ENCODE measurements around the gene PIH1D1.
"Not testable (repeated sequence)": the region's sequence is repeated elsewhere in the genome, so short reads cannot be mapped to it uniquely, and the experiment has no call there.

PIH1D1 gene

DNA sequence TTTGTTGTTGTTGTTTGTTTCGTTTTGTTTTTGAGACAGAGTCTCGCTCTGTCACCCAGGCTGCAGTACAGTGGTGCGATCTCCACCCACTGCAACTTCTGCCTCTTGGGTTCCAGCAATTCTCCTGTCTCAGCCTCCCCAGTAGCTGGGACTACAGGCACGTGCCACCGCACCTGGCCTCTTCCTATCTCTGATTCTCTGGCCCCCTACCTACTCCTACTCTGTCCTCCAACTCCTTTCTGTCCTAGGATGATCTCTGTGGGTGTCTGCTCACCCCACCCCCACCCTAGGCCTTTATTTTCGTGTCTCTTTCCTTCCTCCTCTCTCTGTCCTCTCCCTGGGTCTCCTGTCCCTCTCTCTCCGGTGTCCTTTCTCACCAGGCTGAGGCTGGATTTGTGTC, 1.2 kb downstream of the PIH1D1 start:
- Histone ChIP-seq H3K4me3 (ENCODE audit: low read depth, low read length) (peak overlapping the region; percentile 91), H3K4me1 (ENCODE audit: control insufficient read depth, insufficient read depth, low read length) (0 out of 2 replicates have a peak, but pooled peaks cover 8% of the 10 kb centered on the region), H3K27ac (ENCODE audit: low read depth, low read length) (no peak overlapping the region), H3K9ac (ENCODE audit: low read length) (no peak overlapping the region), H3K36me3 (ENCODE audit: control insufficient read depth, insufficient read depth, low read length) (peaks cover 36% of the 10 kb centered on the region), H3K9me3 (ENCODE audit: control insufficient read depth, insufficient read depth, low read depth, low read length) (no peaks in the 10 kb centered on the region), H3K27me3 (ENCODE audit: control insufficient read depth, insufficient read depth, low read length) (no peaks in the 10 kb centered on the region)

DNA sequence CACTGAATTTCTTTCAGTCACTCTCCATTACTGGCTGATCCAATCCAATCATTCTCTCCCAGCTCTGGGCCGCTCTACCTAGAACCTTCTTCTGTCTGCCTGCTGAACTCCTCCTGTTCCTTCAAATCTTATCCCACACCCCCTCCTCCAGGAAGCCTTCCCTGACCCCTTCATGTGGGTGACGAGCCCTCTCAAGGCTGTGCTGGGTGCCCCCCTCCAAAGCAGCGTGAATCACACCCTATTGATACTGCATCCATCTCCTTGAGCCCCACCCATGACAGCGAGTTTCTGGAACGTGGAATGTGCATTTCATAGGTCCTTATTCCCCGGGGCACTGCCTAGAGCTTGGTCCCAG, 3.2 kb downstream of the PIH1D1 start:
- Histone ChIP-seq H3K27ac (ENCODE audit: low read depth, low read length) (no peak overlapping the region), H3K4me1 (ENCODE audit: control insufficient read depth, insufficient read depth, low read length) (0 out of 2 replicates have a peak, but pooled peaks cover 5% of the 10 kb centered on the region), H3K4me3 (ENCODE audit: low read depth, low read length) (no peak overlapping the region), H3K9me3 (ENCODE audit: control insufficient read depth, insufficient read depth, low read depth, low read length) (no peaks in the 10 kb centered on the region), H3K9ac (ENCODE audit: low read length) (no peak overlapping the region), H3K36me3 (ENCODE audit: control insufficient read depth, insufficient read depth, low read length) (peaks cover 36% of the 10 kb centered on the region), H3K27me3 (ENCODE audit: control insufficient read depth, insufficient read depth, low read length) (no peaks in the 10 kb centered on the region)

DNA sequence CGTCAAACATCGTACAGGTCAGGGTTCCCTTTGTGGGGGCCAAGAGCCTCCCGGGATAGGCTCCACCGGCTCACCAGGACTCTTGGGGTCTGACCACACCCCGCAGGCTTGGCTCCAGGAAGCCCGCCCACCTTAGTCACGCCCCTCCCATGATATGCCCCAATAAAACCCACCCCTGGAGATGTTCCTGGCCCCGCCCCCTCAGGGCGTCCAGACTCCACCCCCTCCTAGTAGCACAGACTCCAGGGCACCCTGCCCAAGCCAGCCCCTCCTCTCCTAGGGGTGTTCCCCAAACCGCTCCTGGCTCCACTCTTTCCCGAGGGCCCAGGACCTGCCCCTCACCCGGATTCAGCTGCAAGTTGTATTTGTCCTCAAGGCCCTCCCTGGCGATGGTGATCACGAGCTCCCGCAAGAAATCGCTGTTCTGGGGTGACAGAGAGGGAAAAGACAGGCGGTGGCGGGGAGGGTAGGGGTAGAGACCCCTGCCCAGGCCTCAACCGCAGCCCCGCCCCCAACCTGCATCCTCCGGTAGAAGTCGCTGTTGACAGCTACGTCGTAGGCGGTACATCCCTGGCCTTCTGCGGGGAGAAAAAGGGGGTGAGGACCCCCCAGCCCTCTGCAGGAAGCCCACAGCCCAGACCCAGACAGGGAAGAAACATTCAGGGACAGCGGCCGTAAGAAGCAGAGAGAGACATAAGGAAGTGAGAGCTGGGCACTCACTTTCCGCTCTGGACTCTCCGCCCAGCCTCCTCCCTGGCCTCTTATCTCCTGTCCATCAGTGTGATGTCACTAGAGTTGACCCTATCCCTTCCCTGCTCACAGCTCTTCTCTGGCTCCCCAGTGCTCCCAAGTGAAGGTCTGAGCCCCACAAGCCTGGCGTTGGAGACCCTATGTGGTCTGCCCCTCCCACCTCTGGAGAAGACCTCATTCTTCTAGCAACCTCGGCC, 3.9 kb downstream of the PIH1D1 start:
- Histone ChIP-seq H3K4me3 (ENCODE audit: low read depth, low read length) (no peak overlapping the region), H3K27me3 (ENCODE audit: control insufficient read depth, insufficient read depth, low read length) (no peaks in the 10 kb centered on the region), H3K27ac (ENCODE audit: low read depth, low read length) (no peak overlapping the region), H3K9ac (ENCODE audit: low read length) (no peak overlapping the region), H3K36me3 (ENCODE audit: control insufficient read depth, insufficient read depth, low read length) (peaks cover 36% of the 10 kb centered on the region), H3K4me1 (ENCODE audit: control insufficient read depth, insufficient read depth, low read length) (0 out of 2 replicates have a peak, but pooled peaks cover 5% of the 10 kb centered on the region), H3K9me3 (ENCODE audit: control insufficient read depth, insufficient read depth, low read depth, low read length) (no peaks in the 10 kb centered on the region)

DNA sequence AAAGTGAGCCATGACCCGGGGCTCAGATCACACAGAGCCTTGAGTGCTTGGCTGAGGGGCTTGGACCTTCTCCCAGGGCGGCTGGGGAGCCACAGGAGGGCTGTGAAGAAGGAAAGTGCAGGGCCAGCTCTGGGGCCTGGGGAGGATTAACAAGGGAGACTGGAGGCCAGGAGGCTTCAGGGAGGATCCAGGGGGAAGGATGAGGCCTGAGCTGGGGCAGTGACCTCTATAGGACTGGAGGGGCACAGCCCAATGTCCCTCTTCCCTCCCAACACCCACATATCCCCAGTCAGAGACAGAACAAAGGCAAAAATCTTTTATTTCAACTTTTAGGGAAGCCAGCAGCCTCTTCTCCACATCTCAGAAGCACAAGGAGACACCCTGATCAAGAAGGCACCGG, 5.6 kb downstream of the PIH1D1 start:
- no peak overlapping the region for H3K27ac ChIP-seq (ENCODE audit: low read depth, low read length)
- no peak overlapping the region for H3K4me3 ChIP-seq (ENCODE audit: low read depth, low read length)
- H3K9ac ChIP-seq (ENCODE audit: low read length) = no peak overlapping the region
- no peaks in the 10 kb centered on the region for H3K9me3 ChIP-seq (ENCODE audit: control insufficient read depth, insufficient read depth, low read depth, low read length)
- peaks cover 36% of the 10 kb centered on the region for H3K36me3 ChIP-seq (ENCODE audit: control insufficient read depth, insufficient read depth, low read length)
- H3K4me1 ChIP-seq (ENCODE audit: control insufficient read depth, insufficient read depth, low read length) = peaks cover 13% of the 10 kb centered on the region
- peaks cover 13% of the 10 kb centered on the region for H3K27me3 ChIP-seq (ENCODE audit: control insufficient read depth, insufficient read depth, low read length)

DNA sequence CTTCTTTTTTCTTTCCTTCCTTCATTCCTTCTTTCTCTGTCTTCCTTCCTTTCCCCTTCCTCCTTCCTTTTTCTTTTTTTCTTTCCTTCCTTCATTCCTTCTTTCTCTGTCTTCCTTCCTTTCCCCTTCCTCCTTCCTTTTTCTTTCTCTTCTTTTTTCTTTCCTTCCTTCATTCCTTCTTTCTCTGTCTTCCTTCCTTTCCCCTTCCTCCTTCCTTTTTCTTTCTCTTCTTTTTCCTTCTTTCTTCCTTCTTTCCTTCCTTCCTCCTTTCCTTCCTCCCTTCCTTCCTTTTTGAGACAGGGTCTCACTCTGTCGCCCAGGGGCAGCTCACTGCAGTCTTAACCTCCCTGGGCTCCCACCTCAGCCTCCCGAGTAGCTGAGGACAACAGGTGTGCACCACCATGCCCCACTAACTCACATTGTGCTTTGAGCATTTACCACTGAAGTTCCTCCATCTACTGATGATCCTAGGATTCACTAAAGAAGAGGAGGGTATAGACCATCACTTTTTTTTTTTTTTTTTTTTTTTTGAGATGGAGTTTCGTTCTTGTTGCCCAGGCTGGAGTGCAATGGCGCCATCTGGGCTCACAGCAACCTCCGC, 7.4 kb downstream of the PIH1D1 start:
- peaks cover 18% of the 10 kb centered on the region for H3K4me1 ChIP-seq (ENCODE audit: control insufficient read depth, insufficient read depth, low read length)
- H3K27me3 ChIP-seq (ENCODE audit: control insufficient read depth, insufficient read depth, low read length) = peaks cover 31% of the 10 kb centered on the region
- H3K4me3 ChIP-seq (ENCODE audit: low read depth, low read length); H3K9ac ChIP-seq (ENCODE audit: low read length); H3K27ac ChIP-seq (ENCODE audit: low read depth, low read length); H3K9me3 ChIP-seq (ENCODE audit: control insufficient read depth, insufficient read depth, low read depth, low read length): not testable (repeated sequence)
- peaks cover 24% of the 10 kb centered on the region for H3K36me3 ChIP-seq (ENCODE audit: control insufficient read depth, insufficient read depth, low read length)

DNA sequence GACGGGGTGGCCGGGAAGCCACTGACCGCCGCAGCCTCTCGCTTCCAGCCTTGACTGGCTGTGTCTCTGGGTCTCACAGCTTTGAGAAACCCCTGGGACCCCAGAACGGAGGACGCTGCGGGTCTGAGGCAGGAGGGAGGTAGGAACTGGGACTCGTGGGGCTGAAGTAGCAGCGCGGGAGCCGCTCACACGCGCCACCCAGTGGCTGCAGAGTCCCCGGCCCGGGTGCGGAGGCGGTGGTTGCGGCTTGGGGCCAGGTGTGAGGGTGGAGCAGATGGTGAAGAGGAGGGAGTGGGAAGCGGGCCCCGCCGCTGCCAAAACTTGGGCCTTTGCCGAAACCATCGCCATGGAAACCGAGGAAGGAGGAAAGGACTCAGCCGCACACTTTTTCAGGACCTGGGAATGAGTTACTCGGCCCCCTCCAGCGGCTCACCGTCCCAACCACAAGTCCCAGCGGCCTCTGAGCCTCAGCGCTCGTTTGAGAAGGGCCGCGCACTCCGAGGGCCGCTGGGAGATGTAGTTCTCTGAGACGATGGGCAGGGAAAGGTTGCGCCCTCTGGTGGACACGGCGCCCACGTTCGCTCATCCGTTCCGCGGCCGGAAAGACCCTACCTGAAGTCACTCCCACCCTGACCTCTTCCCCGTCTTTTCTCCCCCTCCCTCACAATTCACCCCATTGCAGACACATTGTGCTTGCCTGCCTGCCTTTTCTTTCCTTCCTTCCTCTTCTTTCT, 8.1 kb downstream of the PIH1D1 start:
- H3K9me3 ChIP-seq (ENCODE audit: control insufficient read depth, insufficient read depth, low read depth, low read length) = no peaks in the 10 kb centered on the region
- peaks cover 18% of the 10 kb centered on the region for H3K4me1 ChIP-seq (ENCODE audit: control insufficient read depth, insufficient read depth, low read length)
- H3K27me3 ChIP-seq (ENCODE audit: control insufficient read depth, insufficient read depth, low read length) = peaks cover 38% of the 10 kb centered on the region
- H3K9ac ChIP-seq (ENCODE audit: low read length) = peak overlapping the region; percentile 70
- peak overlapping the region; percentile 92 for H3K4me3 ChIP-seq (ENCODE audit: low read depth, low read length)
- no peak overlapping the region; the same call in 1 of the 2 replicates for H3K27ac ChIP-seq (ENCODE audit: low read depth, low read length)
- peaks cover 19% of the 10 kb centered on the region for H3K36me3 ChIP-seq (ENCODE audit: control insufficient read depth, insufficient read depth, low read length)

DNA sequence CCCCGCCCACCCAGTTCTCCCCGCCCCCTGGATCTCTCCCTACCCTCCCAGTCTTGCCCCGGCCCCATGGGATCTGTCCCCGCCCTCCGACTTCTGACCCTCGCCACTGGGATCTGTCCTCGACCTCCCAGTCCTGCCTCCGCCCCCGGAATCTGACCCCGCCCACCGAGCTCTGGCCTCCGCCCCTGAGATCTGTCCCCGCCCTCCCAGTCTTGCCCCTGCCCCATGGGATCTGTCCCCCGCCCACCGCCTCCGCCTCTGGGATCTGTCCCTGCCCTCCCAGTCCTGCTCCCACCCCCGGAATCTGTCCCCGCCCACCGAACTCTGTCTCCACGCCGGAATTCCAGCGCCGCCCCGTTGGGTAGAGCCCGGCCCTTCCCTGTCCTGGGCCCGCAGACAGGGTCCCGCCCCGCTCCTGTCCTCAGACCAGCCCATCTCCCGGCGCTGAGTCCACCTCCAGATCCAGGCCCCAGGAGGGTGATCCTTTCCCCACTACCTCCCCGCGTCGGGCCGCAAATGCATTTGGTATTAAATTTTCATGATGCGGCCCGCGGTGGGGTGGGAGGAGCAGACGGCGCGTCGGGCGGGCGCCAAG, 8.7 kb downstream of the PIH1D1 start:
- H3K27me3 ChIP-seq (ENCODE audit: control insufficient read depth, insufficient read depth, low read length) = peaks cover 44% of the 10 kb centered on the region
- peaks cover 12% of the 10 kb centered on the region for H3K36me3 ChIP-seq (ENCODE audit: control insufficient read depth, insufficient read depth, low read length)
- peak overlapping the region; percentile 92 for H3K4me3 ChIP-seq (ENCODE audit: low read depth, low read length)
- peak overlapping the region; percentile 70 for H3K9ac ChIP-seq (ENCODE audit: low read length)
- peaks cover 17% of the 10 kb centered on the region for H3K4me1 ChIP-seq (ENCODE audit: control insufficient read depth, insufficient read depth, low read length)
- no peak overlapping the region; the same call in 1 of the 2 replicates for H3K27ac ChIP-seq (ENCODE audit: low read depth, low read length)
- H3K9me3 ChIP-seq (ENCODE audit: control insufficient read depth, insufficient read depth, low read depth, low read length) = no peaks in the 10 kb centered on the region

DNA sequence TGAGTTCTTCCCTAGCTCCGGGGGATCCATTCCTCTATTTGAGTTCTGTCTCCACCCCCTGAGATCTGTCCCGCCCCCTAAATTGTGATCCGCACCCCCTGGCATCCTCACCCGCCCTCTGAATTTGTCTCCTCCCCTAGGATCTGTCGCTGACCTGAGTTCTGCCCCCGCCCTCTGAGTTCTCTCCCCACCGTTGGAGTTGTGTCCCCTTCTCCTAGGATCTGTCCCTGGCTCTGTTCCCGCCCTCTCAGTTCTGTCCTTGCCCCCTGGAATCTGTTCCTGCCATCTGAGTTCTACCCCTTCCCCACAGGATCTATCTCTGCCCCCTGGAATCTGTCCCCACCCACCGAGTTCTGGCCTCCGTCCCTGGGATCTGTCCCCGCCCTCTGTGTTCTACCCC, 9.3 kb downstream of the PIH1D1 start:
- H3K27me3 ChIP-seq (ENCODE audit: control insufficient read depth, insufficient read depth, low read length) = peaks cover 50% of the 10 kb centered on the region
- H3K27ac ChIP-seq (ENCODE audit: low read depth, low read length) = no peak overlapping the region

DNA sequence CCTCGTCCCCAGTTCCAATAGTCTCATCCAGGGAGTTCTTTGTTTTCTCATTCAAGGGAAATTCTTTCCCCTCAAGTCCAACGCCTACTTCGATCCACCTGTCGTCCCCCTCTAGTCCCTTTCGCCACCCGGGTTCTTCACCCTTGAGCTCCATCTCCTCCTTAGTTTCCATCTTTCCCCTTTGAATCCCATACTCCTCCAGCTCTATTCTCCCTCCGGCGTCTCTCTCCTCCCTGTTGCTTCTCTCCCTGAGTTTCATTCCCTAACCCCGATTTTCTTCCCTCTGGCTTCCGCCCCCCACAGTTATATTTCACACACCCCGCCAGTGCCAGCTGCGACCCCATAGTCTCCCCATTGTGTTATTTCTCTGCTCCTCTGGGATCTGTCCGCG, 9.7 kb downstream of the PIH1D1 start:
- Histone ChIP-seq H3K9me3 (ENCODE audit: control insufficient read depth, insufficient read depth, low read depth, low read length) (no peaks in the 10 kb centered on the region), H3K4me3 (ENCODE audit: low read depth, low read length) (peak overlapping the region; percentile 56), H3K4me1 (ENCODE audit: control insufficient read depth, insufficient read depth, low read length) (peaks cover 13% of the 10 kb centered on the region), H3K36me3 (ENCODE audit: control insufficient read depth, insufficient read depth, low read length) (peaks cover 6% of the 10 kb centered on the region), H3K9ac (ENCODE audit: low read length) (no peak overlapping the region), H3K27me3 (ENCODE audit: control insufficient read depth, insufficient read depth, low read length) (peaks cover 54% of the 10 kb centered on the region), H3K27ac (ENCODE audit: low read depth, low read length) (no peak overlapping the region)

More for the DNA sequence above, 9.3 kb downstream of the PIH1D1 start:
- Histone ChIP-seq H3K9me3 (ENCODE audit: control insufficient read depth, insufficient read depth, low read depth, low read length) (no peaks in the 10 kb centered on the region), H3K4me3 (ENCODE audit: low read depth, low read length) (peak overlapping the region; percentile 56), H3K4me1 (ENCODE audit: control insufficient read depth, insufficient read depth, low read length) (peaks cover 13% of the 10 kb centered on the region), H3K9ac (ENCODE audit: low read length) (no peak overlapping the region), H3K36me3 (ENCODE audit: control insufficient read depth, insufficient read depth, low read length) (peaks cover 10% of the 10 kb centered on the region)

DNA sequence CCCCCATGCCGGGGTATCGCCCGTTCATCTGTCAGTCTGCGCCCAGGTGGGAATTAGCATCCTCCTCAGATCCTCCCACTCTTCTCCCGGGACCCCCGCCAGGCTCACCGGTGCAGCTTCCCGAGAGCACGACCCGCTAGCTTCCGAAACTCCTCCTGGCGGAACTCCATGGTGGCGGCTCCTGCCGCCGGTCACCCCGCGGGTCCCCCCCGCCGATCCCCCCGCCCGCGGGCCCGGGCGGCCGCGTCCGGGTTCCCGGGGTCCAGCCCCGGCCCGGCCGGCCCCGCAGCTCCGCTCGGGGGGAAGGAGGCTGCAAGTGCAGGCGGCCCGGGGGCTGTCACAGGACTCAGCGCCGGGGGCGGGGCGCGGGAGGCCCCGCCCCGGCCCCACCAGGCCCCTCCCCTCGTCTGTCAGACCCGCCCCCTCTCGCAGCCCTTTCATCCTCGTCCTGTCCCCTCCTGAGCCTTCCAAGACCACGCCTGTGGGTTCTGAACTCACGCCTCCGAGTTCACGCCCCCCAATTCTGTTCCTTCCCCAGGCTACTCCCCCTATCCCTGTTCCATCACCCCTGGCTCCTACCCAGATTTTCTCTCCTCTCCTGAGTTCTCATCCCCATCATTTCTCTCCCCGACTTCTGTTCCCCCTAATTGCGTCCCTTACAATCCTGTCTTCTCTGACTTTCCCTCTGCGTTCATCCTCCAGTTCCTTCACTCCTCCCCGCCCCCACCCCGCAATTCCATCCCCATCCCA, 10.2 kb downstream of the PIH1D1 start, which contains the start of gene SLC17A7:
Gene SLC17A7 (minus strand): TSS at position 318 of the 750 bp plus-strand sequence. CDS start 148 bp downstream, at position 170.
- H3K27me3 ChIP-seq (ENCODE audit: control insufficient read depth, insufficient read depth, low read length) = peaks cover 59% of the 10 kb centered on the region
- H3K4me1 ChIP-seq (ENCODE audit: control insufficient read depth, insufficient read depth, low read length) = peaks cover 18% of the 10 kb centered on the region
- peak within 1 kb of the TSS; percentile 59 for H3K4me3 ChIP-seq (ENCODE audit: low read depth, low read length)
- no peak within 1 kb of the TSS for H3K9ac ChIP-seq (ENCODE audit: low read length)
- H3K36me3 ChIP-seq (ENCODE audit: control insufficient read depth, insufficient read depth, low read length) = peaks cover under 1% of the 10 kb centered on the region; the same call in 1 of the 2 replicates
- no peak within 1 kb of the TSS for H3K27ac ChIP-seq (ENCODE audit: low read depth, low read length)
- H3K9me3 ChIP-seq (ENCODE audit: control insufficient read depth, insufficient read depth, low read depth, low read length) = no peaks in the 10 kb centered on the region
